GM12873 (cell line): ENCODE measurements around the gene TACR3.

Experiments
- CTCF ChIP-seq: IDR thresholded peaks from 2 replicates; pipeline ENCODE4 v1.5.1; 2012; ENCODE audit warnings: low read depth, mild to moderate bottlenecking, moderate library complexity, low read length, control low read depth; ENCODE audit not compliant: insufficient read depth; ENCODE audit errors: missing control alignments

Gene TACR3

GRCh38 chr4:103719105-103719829 lies 518 bp downstream of the TACR3 start:
- no peak for TF ChIP-seq CTCF

GRCh38 chr4:103692615-103693014 lies 27.2 kb downstream of the TACR3 start:
- TF ChIP-seq CTCF = no peak

- TF ChIP-seq CTCF = no peak
Measured at GRCh38 chr4:103673983-103674382, 45.8 kb downstream of the TACR3 start.

GRCh38 chr4:103664436-103665075 lies 55.2 kb downstream of the TACR3 start:
- TF ChIP-seq CTCF = no peak

GRCh38 chr4:103648541-103648940 lies 71.2 kb downstream of the TACR3 start:
- no peak for TF ChIP-seq CTCF

- no peak for TF ChIP-seq CTCF
Measured at GRCh38 chr4:103645991-103646390, 73.8 kb downstream of the TACR3 start.

- TF ChIP-seq CTCF = no peak
Measured at GRCh38 chr4:103634236-103634635, 85.5 kb downstream of the TACR3 start.
